HEK293 (cell line): ENCODE data around the gene ZFR.

Experiments used
- CTCF ChIP-seq: fragments of 450-650 bp; formaldehyde crosslinking; IDR thresholded peaks from 2 replicates; pipeline ENCODE4 v1.5.1; 2016; ENCODE audit warnings: missing biosample characterization, missing genetic modification characterization
- PRDM2 ChIP-seq: fragments of 450-650 bp; formaldehyde crosslinking; IDR thresholded peaks from 2 replicates; pipeline ENCODE4 v1.5.1; 2016; ENCODE audit warnings: missing biosample characterization, missing genetic modification characterization, borderline replicate concordance
- RBAK ChIP-seq: fragments of 450-650 bp; formaldehyde crosslinking; IDR thresholded peaks from 2 replicates; pipeline ENCODE4 v1.5.1; 2016; ENCODE audit warnings: missing biosample characterization, missing genetic modification characterization
- SALL2 ChIP-seq: fragments of 450-650 bp; formaldehyde crosslinking; IDR thresholded peaks from 2 replicates; pipeline ENCODE4 v1.5.0; 2017; ENCODE audit warnings: missing biosample characterization, mild to moderate bottlenecking, missing genetic modification characterization, borderline replicate concordance
- YY1 ChIP-seq: fragments of 450-650 bp; formaldehyde crosslinking; IDR thresholded peaks from 2 replicates; pipeline ENCODE4 v1.5.1; 2018; ENCODE audit warnings: missing biosample characterization, missing genetic modification characterization
- ZBTB11 ChIP-seq: fragments of 450-650 bp; formaldehyde crosslinking; conservative IDR thresholded peaks from 2 replicates; pipeline ENCODE4 v1.5.1; 2016; ENCODE audit warnings: low read depth, missing biosample characterization, missing genetic modification characterization
- ZFP41 ChIP-seq: fragments of 450-650 bp; formaldehyde crosslinking; IDR thresholded peaks from 2 replicates; pipeline ENCODE4 v1.5.1; 2016; ENCODE audit warnings: missing biosample characterization, missing genetic modification characterization, borderline replicate concordance
- ZNF24 ChIP-seq: fragments of 450-650 bp; formaldehyde crosslinking; IDR thresholded peaks from 2 replicates; pipeline ENCODE4 v1.5.1; 2016; ENCODE audit warnings: missing biosample characterization, missing genetic modification characterization
- ZNF830 ChIP-seq: fragments of 450-650 bp; IDR thresholded peaks from 2 replicates; pipeline ENCODE4 v1.5.0; 2018; ENCODE audit warnings: missing biosample characterization, missing genetic modification characterization, low read depth, mild to moderate bottlenecking, moderate library complexity
- TF ChIP-seq, protein P1 (sequence below): fragments of 450-650 bp; formaldehyde crosslinking; IDR thresholded peaks from 2 replicates; pipeline ENCODE4 v1.5.1; 2017; ENCODE audit warnings: missing biosample characterization, missing genetic modification characterization
- TF ChIP-seq, protein P2 (sequence below): fragments of 450-650 bp; formaldehyde crosslinking; IDR thresholded peaks from 2 replicates; pipeline ENCODE4 v1.5.1; 2016; ENCODE audit warnings: missing biosample characterization, missing genetic modification characterization

GRCh38 chr5:32420506-32420905, 24.0 kb downstream of the ZFR start:
- no peak for TF ChIP-seq CTCF (tag by site-specific recombination)
- TF ChIP-seq, protein P1, sequence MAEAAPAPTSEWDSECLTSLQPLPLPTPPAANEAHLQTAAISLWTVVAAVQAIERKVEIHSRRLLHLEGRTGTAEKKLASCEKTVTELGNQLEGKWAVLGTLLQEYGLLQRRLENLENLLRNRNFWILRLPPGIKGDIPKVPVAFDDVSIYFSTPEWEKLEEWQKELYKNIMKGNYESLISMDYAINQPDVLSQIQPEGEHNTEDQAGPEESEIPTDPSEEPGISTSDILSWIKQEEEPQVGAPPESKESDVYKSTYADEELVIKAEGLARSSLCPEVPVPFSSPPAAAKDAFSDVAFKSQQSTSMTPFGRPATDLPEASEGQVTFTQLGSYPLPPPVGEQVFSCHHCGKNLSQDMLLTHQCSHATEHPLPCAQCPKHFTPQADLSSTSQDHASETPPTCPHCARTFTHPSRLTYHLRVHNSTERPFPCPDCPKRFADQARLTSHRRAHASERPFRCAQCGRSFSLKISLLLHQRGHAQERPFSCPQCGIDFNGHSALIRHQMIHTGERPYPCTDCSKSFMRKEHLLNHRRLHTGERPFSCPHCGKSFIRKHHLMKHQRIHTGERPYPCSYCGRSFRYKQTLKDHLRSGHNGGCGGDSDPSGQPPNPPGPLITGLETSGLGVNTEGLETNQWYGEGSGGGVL (tag by site-specific recombination) = no peak
- no peak for TF ChIP-seq ZBTB11 (tag by site-specific recombination)
- no peak for TF ChIP-seq RBAK (tag by site-specific recombination)
- TF ChIP-seq PRDM2 = no peak
- TF ChIP-seq ZNF24 (tag by site-specific recombination) = no peak
- TF ChIP-seq SALL2 = no peak
- no peak for TF ChIP-seq ZNF830 (tag by site-specific recombination)
- TF ChIP-seq, protein P2, sequence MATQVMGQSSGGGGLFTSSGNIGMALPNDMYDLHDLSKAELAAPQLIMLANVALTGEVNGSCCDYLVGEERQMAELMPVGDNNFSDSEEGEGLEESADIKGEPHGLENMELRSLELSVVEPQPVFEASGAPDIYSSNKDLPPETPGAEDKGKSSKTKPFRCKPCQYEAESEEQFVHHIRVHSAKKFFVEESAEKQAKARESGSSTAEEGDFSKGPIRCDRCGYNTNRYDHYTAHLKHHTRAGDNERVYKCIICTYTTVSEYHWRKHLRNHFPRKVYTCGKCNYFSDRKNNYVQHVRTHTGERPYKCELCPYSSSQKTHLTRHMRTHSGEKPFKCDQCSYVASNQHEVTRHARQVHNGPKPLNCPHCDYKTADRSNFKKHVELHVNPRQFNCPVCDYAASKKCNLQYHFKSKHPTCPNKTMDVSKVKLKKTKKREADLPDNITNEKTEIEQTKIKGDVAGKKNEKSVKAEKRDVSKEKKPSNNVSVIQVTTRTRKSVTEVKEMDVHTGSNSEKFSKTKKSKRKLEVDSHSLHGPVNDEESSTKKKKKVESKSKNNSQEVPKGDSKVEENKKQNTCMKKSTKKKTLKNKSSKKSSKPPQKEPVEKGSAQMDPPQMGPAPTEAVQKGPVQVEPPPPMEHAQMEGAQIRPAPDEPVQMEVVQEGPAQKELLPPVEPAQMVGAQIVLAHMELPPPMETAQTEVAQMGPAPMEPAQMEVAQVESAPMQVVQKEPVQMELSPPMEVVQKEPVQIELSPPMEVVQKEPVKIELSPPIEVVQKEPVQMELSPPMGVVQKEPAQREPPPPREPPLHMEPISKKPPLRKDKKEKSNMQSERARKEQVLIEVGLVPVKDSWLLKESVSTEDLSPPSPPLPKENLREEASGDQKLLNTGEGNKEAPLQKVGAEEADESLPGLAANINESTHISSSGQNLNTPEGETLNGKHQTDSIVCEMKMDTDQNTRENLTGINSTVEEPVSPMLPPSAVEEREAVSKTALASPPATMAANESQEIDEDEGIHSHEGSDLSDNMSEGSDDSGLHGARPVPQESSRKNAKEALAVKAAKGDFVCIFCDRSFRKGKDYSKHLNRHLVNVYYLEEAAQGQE (tag by site-specific recombination) = no peak
- no peak for TF ChIP-seq ZFP41 (tag by site-specific recombination)
- no peak for TF ChIP-seq YY1 (tag by site-specific recombination)
